HUES48 (cell line): ENCODE data around the gene ALDH1L1.
A peak's percentile ranks its signal among the peaks of the same experiment; 100 is the strongest.

Experiments
- H3K27ac ChIP-seq: one replicate; pipeline ENCODE4 v1.7.0; 2013; ENCODE audit warnings: low read depth, low read length, inconsistent platforms
- H3K27me3 ChIP-seq: 2 replicates; pipeline ENCODE4 v1.6.1; 2013; ENCODE audit warnings: mild to moderate bottlenecking, low read length; ENCODE audit not compliant: control insufficient read depth, insufficient read depth
- H3K36me3 ChIP-seq: 2 replicates; pipeline ENCODE4 v1.6.1; 2013; ENCODE audit warnings: low read length; ENCODE audit not compliant: control insufficient read depth, insufficient read depth
- H3K4me1 ChIP-seq: 2 replicates; pipeline ENCODE4 v1.6.1; 2013; ENCODE audit warnings: mild to moderate bottlenecking, low read length; ENCODE audit not compliant: control insufficient read depth, insufficient read depth
- H3K4me3 ChIP-seq: 2 replicates; pipeline ENCODE4 v1.5.1; 2013; ENCODE audit warnings: mild to moderate bottlenecking, low read depth, low read length
- H3K9ac ChIP-seq: 2 replicates; pipeline ENCODE4 v1.6.1; 2013; ENCODE audit warnings: mild to moderate bottlenecking, low read depth, low read length, moderate library complexity
- H3K9me3 ChIP-seq: 2 replicates; pipeline ENCODE4 v1.6.1; 2013; ENCODE audit warnings: low read length; ENCODE audit not compliant: control insufficient read depth, insufficient read depth

The ALDH1L1 gene

GRCh38 chr3:126194713-126195305 is 14.4 kb upstream of the ALDH1L1 start:
- Histone ChIP-seq H3K27me3 (no peaks in the 10 kb centered on the region), H3K27ac (no peak overlapping the region), H3K4me3 (no peak overlapping the region), H3K9ac (no peak overlapping the region), H3K4me1 (no peaks in the 10 kb centered on the region), H3K36me3 (no peaks in the 10 kb centered on the region), H3K9me3 (peaks cover 47% of the 10 kb centered on the region)

- peaks cover 39% of the 10 kb centered on the region for H3K9me3 ChIP-seq
Measured at GRCh38 chr3:126191246-126191645, 10.9 kb upstream of the ALDH1L1 start.

GRCh38 chr3:126187920-126188319 is 7.5 kb upstream of the ALDH1L1 start:
- Histone ChIP-seq H3K36me3 (no peaks in the 10 kb centered on the region), H3K9ac (no peak overlapping the region), H3K9me3 (peaks cover 16% of the 10 kb centered on the region), H3K27me3 (peaks cover 9% of the 10 kb centered on the region; the same call in 1 of the 2 replicates), H3K4me3 (no peak overlapping the region), H3K4me1 (no peaks in the 10 kb centered on the region), H3K27ac (no peak overlapping the region)

More at GRCh38 chr3:126191246-126191645, 10.9 kb upstream of the ALDH1L1 start:
- no peaks in the 10 kb centered on the region for H3K4me1 ChIP-seq
- H3K4me3 ChIP-seq, result no peak overlapping the region
- H3K36me3 ChIP-seq, result no peaks in the 10 kb centered on the region
- no peak overlapping the region for H3K9ac ChIP-seq
- H3K27me3 ChIP-seq, result no peaks in the 10 kb centered on the region
- no peak overlapping the region for H3K27ac ChIP-seq

- Histone ChIP-seq H3K27ac (no peak overlapping the region), H3K27me3 (peaks cover 21% of the 10 kb centered on the region), H3K36me3 (no peaks in the 10 kb centered on the region), H3K9ac (no peak overlapping the region), H3K9me3 (peaks cover 5% of the 10 kb centered on the region; the same call in 1 of the 2 replicates), H3K4me1 (no peaks in the 10 kb centered on the region), H3K4me3 (no peak overlapping the region)
Measured at GRCh38 chr3:126186749-126187148, 6.4 kb upstream of the ALDH1L1 start.

- H3K9me3 ChIP-seq, result no peaks in the 10 kb centered on the region
- no peak overlapping the region for H3K4me3 ChIP-seq
- no peaks in the 10 kb centered on the region for H3K36me3 ChIP-seq
- no peak overlapping the region for H3K27ac ChIP-seq
- 0 out of 2 replicates have a peak, but pooled peaks cover under 1% of the 10 kb centered on the region for H3K4me1 ChIP-seq
- H3K27me3 ChIP-seq, result peaks cover 26% of the 10 kb centered on the region
- no peak overlapping the region for H3K9ac ChIP-seq
Measured at GRCh38 chr3:126186271-126186670, 5.9 kb upstream of the ALDH1L1 start.

- H3K27ac ChIP-seq, result no peak overlapping the region
- H3K4me3 ChIP-seq, result no peak overlapping the region
- no peak overlapping the region for H3K9ac ChIP-seq
- peaks cover 7% of the 10 kb centered on the region; the same call in 1 of the 2 replicates for H3K4me1 ChIP-seq
- peaks cover 40% of the 10 kb centered on the region for H3K27me3 ChIP-seq
- no peaks in the 10 kb centered on the region for H3K9me3 ChIP-seq
- no peaks in the 10 kb centered on the region for H3K36me3 ChIP-seq
Measured at GRCh38 chr3:126184465-126185000, 4.1 kb upstream of the ALDH1L1 start.

- Histone ChIP-seq H3K4me3 (peak overlapping the region; percentile 62), H3K9ac (no peak overlapping the region), H3K36me3 (no peaks in the 10 kb centered on the region), H3K27me3 (peaks cover 53% of the 10 kb centered on the region), H3K4me1 (peaks cover 11% of the 10 kb centered on the region; the same call in 1 of the 2 replicates), H3K27ac (no peak overlapping the region), H3K9me3 (no peaks in the 10 kb centered on the region)
Measured at GRCh38 chr3:126181398-126181725, 976 bp upstream of the ALDH1L1 start.

GRCh38 chr3:126179825-126180476 is 435 bp downstream of the ALDH1L1 start:
- Histone ChIP-seq H3K4me1 (peaks cover 11% of the 10 kb centered on the region; the same call in 1 of the 2 replicates), H3K36me3 (no peaks in the 10 kb centered on the region), H3K9ac (no peak overlapping the region), H3K27ac (no peak overlapping the region), H3K9me3 (no peaks in the 10 kb centered on the region), H3K4me3 (peak overlapping the region; percentile 62), H3K27me3 (peaks cover 53% of the 10 kb centered on the region)

- Histone ChIP-seq H3K4me3 (no peak overlapping the region), H3K9ac (no peak overlapping the region)
Measured at GRCh38 chr3:126170073-126170777, 10.2 kb downstream of the ALDH1L1 start.

GRCh38 chr3:126167566-126167965 is 12.8 kb downstream of the ALDH1L1 start:
- H3K9me3 ChIP-seq, result no peaks in the 10 kb centered on the region
- no peaks in the 10 kb centered on the region for H3K27me3 ChIP-seq
- H3K27ac ChIP-seq, result no peak overlapping the region
- no peak overlapping the region for H3K9ac ChIP-seq
- no peaks in the 10 kb centered on the region for H3K4me1 ChIP-seq
- H3K4me3 ChIP-seq, result no peak overlapping the region
- H3K36me3 ChIP-seq, result no peaks in the 10 kb centered on the region

More at GRCh38 chr3:126170073-126170777, 10.2 kb downstream of the ALDH1L1 start:
- Histone ChIP-seq H3K4me1 (no peaks in the 10 kb centered on the region), H3K27ac (no peak overlapping the region), H3K9me3 (no peaks in the 10 kb centered on the region), H3K36me3 (no peaks in the 10 kb centered on the region), H3K27me3 (no peaks in the 10 kb centered on the region)

GRCh38 chr3:126166009-126166408 is 14.4 kb downstream of the ALDH1L1 start:
- Histone ChIP-seq H3K9ac (no peak overlapping the region), H3K4me3 (no peak overlapping the region), H3K36me3 (no peaks in the 10 kb centered on the region), H3K4me1 (no peaks in the 10 kb centered on the region), H3K27me3 (no peaks in the 10 kb centered on the region), H3K27ac (no peak overlapping the region), H3K9me3 (no peaks in the 10 kb centered on the region)
